ENCODE measurements around the gene SPRN. TPM values are rescaled to one million over a fixed set of nuclear protein-coding genes. Genes with fewer than 3 reads are reported as not detected.

SPRN gene
- total RNA-seq, 1 donor: 0.18 TPM

- no peak for DNase-seq (ENCODE audit: low read depth)
- TF ChIP-seq CTCF (IDR thresholded peaks at IDR 0.05; ENCODE audit: insufficient read depth, low read length): no peak
- H3K4me3 ChIP-seq (ENCODE audit: low read depth, low read length): no peak overlapping the region
Measured at GRCh38 chr10:133456041-133456951, 31.9 kb upstream of the SPRN start.

- no peak for DNase-seq (ENCODE audit: low read depth)
- no peak for TF ChIP-seq CTCF (IDR thresholded peaks at IDR 0.05; ENCODE audit: insufficient read depth, low read length)
- no peak overlapping the region for H3K4me3 ChIP-seq (ENCODE audit: low read depth, low read length)
Measured at GRCh38 chr10:133455611-133456031, 31.2 kb upstream of the SPRN start.

- TF ChIP-seq CTCF (IDR thresholded peaks at IDR 0.05; ENCODE audit: insufficient read depth, low read length): no peak
- no peak overlapping the region for H3K4me3 ChIP-seq (ENCODE audit: low read depth, low read length)
- no peak for DNase-seq (ENCODE audit: low read depth)
Measured at GRCh38 chr10:133455196-133455595, 30.8 kb upstream of the SPRN start.

- H3K4me3 ChIP-seq (ENCODE audit: low read depth, low read length): no peak overlapping the region
- DNase-seq (ENCODE audit: low read depth): no peak
- TF ChIP-seq CTCF (IDR thresholded peaks at IDR 0.05; ENCODE audit: insufficient read depth, low read length): no peak
Measured at GRCh38 chr10:133454204-133454893, 29.9 kb upstream of the SPRN start.

GRCh38 chr10:133453516-133454203 lies 29.2 kb upstream of the SPRN start, which contains the start of gene SCART1:
TSS of gene SCART1 (plus strand) at chr10:133453945. CDS start at chr10:133453998, 53 bp downstream.
- no peak for DNase-seq (ENCODE audit: low read depth)
- H3K4me3 ChIP-seq (ENCODE audit: low read depth, low read length): no peak within 1 kb of the TSS
- no peak for TF ChIP-seq CTCF (IDR thresholded peaks at IDR 0.05; ENCODE audit: insufficient read depth, low read length)

GRCh38 chr10:133452453-133452852 lies 28.0 kb upstream of the SPRN start:
- DNase-seq (ENCODE audit: low read depth): no peak
- H3K4me3 ChIP-seq (ENCODE audit: low read depth, low read length): no peak overlapping the region
- TF ChIP-seq CTCF (IDR thresholded peaks at IDR 0.05; ENCODE audit: insufficient read depth, low read length): no peak

All from fibroblast of the aortic adventitia (primary cell).